ENCODE data around the gene TSPAN5.

TSPAN5 gene

DNA sequence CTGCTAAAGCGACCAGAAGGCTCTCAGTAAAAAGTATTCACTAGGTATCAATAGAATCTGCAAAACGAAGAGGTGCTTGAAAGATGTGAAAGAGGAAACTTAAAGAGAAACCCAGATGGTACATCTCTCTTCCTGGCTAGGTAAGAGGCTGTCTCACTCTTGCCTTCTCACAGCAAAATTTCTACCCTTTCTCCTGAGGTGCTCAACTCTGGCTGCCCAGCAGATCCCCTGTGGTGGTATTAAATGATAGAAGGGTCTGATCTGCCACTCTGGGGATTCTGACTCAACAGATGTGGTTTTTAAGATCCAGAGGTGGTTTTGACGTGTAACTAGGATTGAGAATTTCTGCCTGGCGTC, 14.9 kb upstream of the TSPAN5 start:
- no peak for DNase-seq (ENCODE audit: low read depth, low spot score)

GRCh38 chr4:98672583-98673287, 14.3 kb upstream of the TSPAN5 start:
- no peak for DNase-seq (ENCODE audit: low read depth, low spot score)

- DNase-seq (ENCODE audit: low read depth, low spot score): no peak
Observed at GRCh38 chr4:98671131-98671530, 12.7 kb upstream of the TSPAN5 start.

DNA sequence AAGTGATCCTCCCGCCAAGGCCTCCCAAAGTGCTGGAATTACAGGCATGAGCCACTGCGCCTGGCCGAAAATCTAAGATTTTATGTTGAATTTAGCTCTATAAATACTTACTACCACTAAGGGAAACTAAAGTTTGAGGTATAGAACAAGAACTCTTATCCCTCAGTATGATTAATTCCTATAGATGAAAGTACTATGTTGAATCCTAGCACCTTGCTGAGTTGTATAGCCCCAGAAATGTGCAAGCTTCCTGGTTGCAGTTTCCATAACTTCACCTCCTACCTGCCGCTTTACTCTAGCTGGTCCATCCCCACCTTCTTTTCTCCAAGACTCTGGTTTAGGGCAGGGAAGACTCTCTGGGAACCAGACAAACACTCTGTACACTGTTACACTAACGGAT, 11.8 kb upstream of the TSPAN5 start:
- no peak for DNase-seq (ENCODE audit: low read depth, low spot score)

- no peak for DNase-seq (ENCODE audit: low read depth, low spot score)
Observed at GRCh38 chr4:98669577-98669976, 11.2 kb upstream of the TSPAN5 start.

DNA sequence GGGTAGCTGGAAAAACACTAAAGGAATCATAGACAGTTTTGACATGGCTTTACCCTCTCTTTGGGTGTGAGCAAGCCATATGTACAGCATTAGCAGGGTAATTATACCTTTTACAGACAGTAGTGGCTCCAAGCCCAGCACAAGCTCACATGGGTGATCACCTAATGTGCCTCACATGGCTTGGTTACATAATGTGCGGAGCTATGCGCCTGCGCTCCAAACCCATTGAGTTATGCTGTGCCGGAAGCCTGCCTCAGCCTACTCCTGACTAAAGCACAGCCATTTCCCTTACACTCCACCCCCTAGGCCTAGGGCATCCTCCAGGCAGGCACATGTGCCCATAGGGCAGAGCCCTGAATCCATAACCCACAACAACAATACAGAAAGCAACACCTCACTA, 6.5 kb upstream of the TSPAN5 start:
- no peak for DNase-seq (ENCODE audit: low read depth, low spot score)

GRCh38 chr4:98663226-98664006, 5.0 kb upstream of the TSPAN5 start:
- DNase-seq (ENCODE audit: low read depth, low spot score): no peak

GRCh38 chr4:98662626-98663225, 4.3 kb upstream of the TSPAN5 start:
- no peak for DNase-seq (ENCODE audit: low read depth, low spot score)

GRCh38 chr4:98662055-98662453, 3.6 kb upstream of the TSPAN5 start:
- no peak for DNase-seq (ENCODE audit: low read depth, low spot score)

GRCh38 chr4:98661371-98662054, 3.1 kb upstream of the TSPAN5 start:
- no peak for DNase-seq (ENCODE audit: low read depth, low spot score)

DNA sequence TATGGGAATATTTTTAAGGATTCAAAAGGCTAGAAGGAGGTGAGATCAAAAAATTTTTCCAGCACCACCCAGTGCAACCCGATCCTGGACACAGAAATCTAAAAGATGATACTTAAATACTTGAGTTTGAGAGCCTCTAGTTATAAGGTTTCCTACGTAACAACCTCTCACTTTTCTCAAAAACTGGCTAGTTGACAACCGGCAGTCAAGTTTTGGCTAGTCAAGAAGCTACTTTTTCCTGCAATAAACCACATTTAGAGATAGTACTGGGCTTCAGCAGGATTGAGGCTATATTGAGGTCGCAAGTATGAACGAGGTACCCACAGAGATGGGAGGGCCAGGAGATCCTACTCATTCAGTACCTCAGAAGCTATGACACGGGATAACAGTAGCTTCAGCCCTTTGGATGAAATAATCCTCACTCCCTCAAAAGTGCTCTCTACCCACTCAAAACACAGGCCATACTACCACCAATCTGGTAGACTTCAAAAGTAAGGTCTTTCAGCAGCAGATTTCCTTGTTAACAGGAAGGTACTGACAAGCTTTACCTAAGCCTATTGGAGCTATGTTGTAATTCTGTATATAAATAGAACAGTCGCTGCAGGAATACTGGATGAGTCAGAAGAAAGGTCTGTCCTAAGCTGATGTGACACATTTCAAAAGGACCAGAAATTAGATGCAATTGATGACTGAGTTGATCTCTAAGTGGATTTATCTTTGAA, 1.5 kb upstream of the TSPAN5 start:
- no peak for DNase-seq (ENCODE audit: low read depth, low spot score)

GRCh38 chr4:98659106-98659592, 738 bp upstream of the TSPAN5 start:
- no peak for DNase-seq (ENCODE audit: low read depth, low spot score)

DNA sequence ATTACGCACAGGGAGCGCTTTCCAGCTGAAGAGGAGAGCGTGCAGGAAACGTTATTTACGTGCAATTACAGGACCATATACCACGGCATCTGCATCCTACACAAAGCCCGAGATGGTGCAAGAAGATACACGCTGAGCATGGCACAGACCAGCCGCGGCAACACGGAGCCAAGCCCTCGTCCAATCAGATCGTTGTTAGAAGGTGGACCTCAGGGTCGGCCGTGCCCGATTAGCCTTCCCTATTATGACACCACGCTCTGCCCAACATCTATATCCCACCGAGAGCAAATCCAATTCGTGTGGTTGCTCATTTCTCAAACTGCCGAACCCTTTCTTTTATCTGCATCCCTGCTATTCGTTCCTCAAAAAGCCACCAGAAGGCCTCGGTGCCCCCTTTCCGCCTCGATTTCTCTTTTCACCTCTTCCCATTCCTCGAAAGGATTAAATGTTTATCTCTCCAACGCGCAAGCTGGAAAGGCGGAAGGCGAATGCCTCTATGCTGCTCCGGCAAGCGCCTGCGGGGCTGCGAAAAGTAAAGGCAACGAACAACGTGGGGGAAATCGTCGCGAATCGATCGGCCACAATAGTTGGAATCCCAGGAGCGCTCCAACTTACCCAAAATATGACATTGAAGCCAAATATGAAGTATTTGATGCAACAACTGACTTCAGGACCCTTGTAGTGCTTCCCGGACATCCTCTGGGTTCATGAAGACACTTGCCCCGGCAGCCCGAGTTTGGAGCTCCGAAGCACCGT, 702 bp downstream of the TSPAN5 start:
- no peak for DNase-seq (ENCODE audit: low read depth, low spot score)

- no peak for DNase-seq (ENCODE audit: low read depth, low spot score)
Observed at GRCh38 chr4:98656886-98657285, 1.5 kb downstream of the TSPAN5 start.

DNA sequence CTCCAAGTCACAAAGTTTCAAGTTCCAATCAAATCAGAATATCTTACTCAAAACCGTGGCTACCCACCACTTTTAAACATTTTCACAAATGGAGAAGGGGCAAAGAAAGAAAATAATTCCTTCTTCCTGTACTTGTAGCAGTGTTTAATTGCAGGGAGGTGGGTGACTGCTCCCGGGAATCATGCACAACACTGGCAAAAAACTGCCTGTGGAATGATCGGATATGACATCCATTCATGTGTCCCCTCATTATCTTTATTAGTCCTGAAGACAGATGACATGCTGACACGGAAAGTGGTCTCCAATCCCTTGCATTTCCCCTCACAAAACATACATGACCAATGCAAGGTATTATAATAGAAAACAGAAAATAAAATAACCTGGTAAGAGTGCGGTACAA, 2.0 kb downstream of the TSPAN5 start:
- DNase-seq (ENCODE audit: low read depth, low spot score): no peak

GRCh38 chr4:98653890-98654867, 4.2 kb downstream of the TSPAN5 start:
- peak; percentile 76 for DNase-seq (ENCODE audit: low read depth, low spot score)

DNA sequence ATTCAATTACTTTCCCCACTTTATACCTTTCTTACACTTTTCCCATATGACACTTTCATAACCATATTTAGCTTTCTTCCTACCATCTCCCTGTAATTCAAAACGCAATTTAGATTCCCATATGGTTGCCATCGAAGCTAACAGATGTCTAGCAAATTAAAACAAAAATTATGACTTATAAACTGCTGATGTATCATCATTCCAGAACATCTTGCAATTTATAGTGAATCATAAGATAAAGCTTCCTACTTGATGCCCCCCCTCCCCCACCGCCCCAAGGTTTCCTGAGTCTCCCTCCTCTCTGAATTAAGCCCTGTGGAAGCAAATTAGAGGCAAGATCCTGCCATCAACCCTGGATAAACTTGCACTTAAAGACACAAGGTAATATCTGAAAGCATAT, 5.4 kb downstream of the TSPAN5 start:
- DNase-seq (ENCODE audit: low read depth, low spot score): no peak

GRCh38 chr4:98648602-98649001, 9.8 kb downstream of the TSPAN5 start:
- no peak for DNase-seq (ENCODE audit: low read depth, low spot score)

DNA sequence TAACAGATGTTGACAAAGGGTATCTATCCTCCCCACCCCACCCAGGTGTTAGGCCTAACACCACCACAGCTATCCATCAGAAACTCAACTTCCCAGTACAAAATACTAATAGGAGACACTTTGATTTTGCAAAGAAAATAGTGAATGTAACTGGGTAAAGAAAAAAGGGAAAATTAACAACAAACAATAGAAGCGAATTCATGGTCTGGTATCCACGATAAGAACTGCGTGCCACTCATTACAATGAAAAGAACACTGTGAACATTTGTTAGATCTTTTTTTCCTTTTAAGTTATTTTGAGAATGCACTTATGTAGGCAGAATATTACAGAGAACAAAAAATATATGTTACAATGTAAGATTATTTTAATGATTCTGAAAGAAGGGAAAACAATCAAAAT, 12.0 kb downstream of the TSPAN5 start:
- no peak for DNase-seq (ENCODE audit: low read depth, low spot score)

- DNase-seq (ENCODE audit: low read depth, low spot score): no peak
Observed at GRCh38 chr4:98645527-98645926, 12.9 kb downstream of the TSPAN5 start.
